ENCODE measurements around the gene SMCO4. TPM values are rescaled to one million over a fixed set of nuclear protein-coding genes. Genes with fewer than 3 reads are reported as not detected.

The SMCO4 gene
- total RNA-seq, 6 experiments from 2014 or later, result 43.5 to 106 (median 51.8) TPM

GRCh38 chr11:93515441-93516025 is 27.7 kb downstream of the SMCO4 start:
- peak; percentile 39 to 57 (median 42) for ATAC-seq
- Histone ChIP-seq H3K27me3 (no peaks in the 10 kb centered on the region), H3K36me3 (no peaks in the 10 kb centered on the region), H3K27ac (no peak overlapping the region), H3K4me1 (peaks cover 0 to 1% (median 0%) of the 10 kb centered on the region in 4 donors), H3K9me3 (no peaks in the 10 kb centered on the region), H3K4me3 (no peak overlapping the region)
- WGBS (ENCODE audit: insufficient coverage, low coverage, low lambda C conversion rate, missing lambda C conversion rate), result 41% methylated on average over 2 of the region's 5 CpGs
- DNase-seq, result no peak
- intact Hi-C loops (cut with DNase I), result no loop called here
- TF ChIP-seq POLR2A (IDR thresholded peaks at IDR 0.05), result no peak
- TF ChIP-seq, protein P1, sequence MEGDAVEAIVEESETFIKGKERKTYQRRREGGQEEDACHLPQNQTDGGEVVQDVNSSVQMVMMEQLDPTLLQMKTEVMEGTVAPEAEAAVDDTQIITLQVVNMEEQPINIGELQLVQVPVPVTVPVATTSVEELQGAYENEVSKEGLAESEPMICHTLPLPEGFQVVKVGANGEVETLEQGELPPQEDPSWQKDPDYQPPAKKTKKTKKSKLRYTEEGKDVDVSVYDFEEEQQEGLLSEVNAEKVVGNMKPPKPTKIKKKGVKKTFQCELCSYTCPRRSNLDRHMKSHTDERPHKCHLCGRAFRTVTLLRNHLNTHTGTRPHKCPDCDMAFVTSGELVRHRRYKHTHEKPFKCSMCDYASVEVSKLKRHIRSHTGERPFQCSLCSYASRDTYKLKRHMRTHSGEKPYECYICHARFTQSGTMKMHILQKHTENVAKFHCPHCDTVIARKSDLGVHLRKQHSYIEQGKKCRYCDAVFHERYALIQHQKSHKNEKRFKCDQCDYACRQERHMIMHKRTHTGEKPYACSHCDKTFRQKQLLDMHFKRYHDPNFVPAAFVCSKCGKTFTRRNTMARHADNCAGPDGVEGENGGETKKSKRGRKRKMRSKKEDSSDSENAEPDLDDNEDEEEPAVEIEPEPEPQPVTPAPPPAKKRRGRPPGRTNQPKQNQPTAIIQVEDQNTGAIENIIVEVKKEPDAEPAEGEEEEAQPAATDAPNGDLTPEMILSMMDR (IDR thresholded peaks at IDR 0.05), result no peak

DNA sequence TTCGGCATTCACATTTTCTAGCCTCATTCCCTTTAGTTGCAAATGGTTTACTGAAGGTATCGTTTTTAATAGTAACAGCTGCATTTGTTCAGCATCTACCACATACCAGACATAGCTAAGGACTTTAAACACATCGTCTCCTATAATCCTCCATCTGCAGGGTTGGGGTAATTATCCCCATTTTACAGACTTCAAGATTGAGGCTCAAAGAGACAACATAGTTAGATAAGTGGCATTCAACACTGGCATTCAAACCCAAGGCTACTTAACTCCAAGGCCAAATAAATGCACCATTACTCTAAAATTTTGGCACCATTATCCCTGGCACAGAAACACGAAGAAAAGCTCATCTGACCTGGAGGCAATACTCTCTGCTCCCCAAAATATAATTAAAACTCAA is 28.5 kb downstream of the SMCO4 start:
- no peak for DNase-seq
- TF ChIP-seq POLR2A (IDR thresholded peaks at IDR 0.05), result no peak
- TF ChIP-seq, protein P1 (IDR thresholded peaks at IDR 0.05), result no peak
- Histone ChIP-seq H3K27ac (no peak overlapping the region), H3K36me3 (no peaks in the 10 kb centered on the region), H3K4me1 (no peaks in the 10 kb centered on the region), H3K4me3 (no peak overlapping the region), H3K27me3 (no peaks in the 10 kb centered on the region), H3K9me3 (no peaks in the 10 kb centered on the region)
- 84% methylated on average over 4 of the region's 4 CpGs for WGBS (ENCODE audit: insufficient coverage, low coverage, low lambda C conversion rate, missing lambda C conversion rate)
- ATAC-seq, result no peak
- intact Hi-C loops (cut with DNase I), result no loop called here

DNA sequence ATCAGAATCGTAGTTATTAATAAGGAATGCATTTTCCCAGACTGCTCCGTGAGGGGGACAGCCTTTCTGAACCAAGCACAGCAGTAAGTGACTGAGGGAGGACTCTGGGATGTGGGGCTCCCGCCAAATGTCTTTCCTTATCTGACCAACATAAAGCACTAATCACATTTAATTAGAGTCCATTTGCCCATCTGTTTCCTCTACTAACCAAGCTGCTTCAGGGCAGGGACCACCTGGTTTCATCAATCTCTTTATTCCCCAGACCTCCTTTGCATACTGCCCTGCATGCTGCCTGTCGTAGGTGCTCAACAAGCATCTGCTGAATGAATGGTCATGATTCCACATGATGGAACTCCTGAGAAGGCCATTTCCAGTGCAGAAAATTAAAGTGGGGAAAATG is 29.4 kb downstream of the SMCO4 start:
- intact Hi-C loops (cut with DNase I), result no loop called here
- Histone ChIP-seq H3K4me3 (no peak overlapping the region), H3K27me3 (no peaks in the 10 kb centered on the region), H3K36me3 (no peaks in the 10 kb centered on the region), H3K9me3 (no peaks in the 10 kb centered on the region), H3K4me1 (no peaks in the 10 kb centered on the region), H3K27ac (no peak overlapping the region)
- DNase-seq, result no peak
- ATAC-seq, result no peak
- WGBS (ENCODE audit: insufficient coverage, low coverage, low lambda C conversion rate, missing lambda C conversion rate), result 63% methylated on average over 2 of the region's 4 CpGs
- TF ChIP-seq POLR2A (IDR thresholded peaks at IDR 0.05), result no peak
- TF ChIP-seq, protein P1 (IDR thresholded peaks at IDR 0.05), result no peak

GRCh38 chr11:93512949-93513667 is 30.1 kb downstream of the SMCO4 start:
- ATAC-seq, result peak in 1 of 4 donors; percentile 40

More at GRCh38 chr11:93512949-93513667, 30.1 kb downstream of the SMCO4 start:
- no peak for DNase-seq
- peaks cover 0 to 6% (median under 1%) of the 10 kb centered on the region in 4 donors for H3K4me1 ChIP-seq
- 92% methylated on average over 3 of the region's 3 CpGs for WGBS (ENCODE audit: insufficient coverage, low coverage, low lambda C conversion rate, missing lambda C conversion rate)
- no peak overlapping the region for H3K27ac ChIP-seq
- intact Hi-C loops (cut with DNase I), result no loop called here
- H3K4me3 ChIP-seq, result no peak overlapping the region
- H3K36me3 ChIP-seq, result no peaks in the 10 kb centered on the region
- no peaks in the 10 kb centered on the region for H3K27me3 ChIP-seq
- no peaks in the 10 kb centered on the region for H3K9me3 ChIP-seq
- no peak for TF ChIP-seq POLR2A (IDR thresholded peaks at IDR 0.05)
- TF ChIP-seq, protein P1 (IDR thresholded peaks at IDR 0.05), result no peak
